Stimulated activated CD4-positive, alpha-beta T cell treated with anti-CD3 and anti-CD28 coated beads, Interleukin-1b, Interleukin-23, amount 100 ng/mL, for 48 hours (primary cell): ENCODE data around the gene PKIG.
A peak's percentile ranks its signal among the peaks of the same experiment; 100 is the strongest.

ENCODE experiments used
- DNase-seq: peaks from one replicate; pipeline ENCODE4 v3.0.0-alpha.2; 2020

Gene PKIG

GRCh38 chr20:44597516-44597915 lies 15.1 kb downstream of the PKIG start:
- no peak for DNase-seq

- no peak for DNase-seq
These were observed 15.6 kb downstream of the PKIG start for GRCh38 chr20:44597930-44598329.

- no peak for DNase-seq
These were observed 16.3 kb downstream of the PKIG start for GRCh38 chr20:44598423-44599305.

- DNase-seq, result no peak
These were observed 17.3 kb downstream of the PKIG start for GRCh38 chr20:44599715-44600114.

- no peak for DNase-seq
These were observed 17.9 kb downstream of the PKIG start for GRCh38 chr20:44600301-44600700.

- DNase-seq, result no peak
These were observed 18.4 kb downstream of the PKIG start for GRCh38 chr20:44600758-44601201.

- DNase-seq, result no peak
These were observed 18.9 kb downstream of the PKIG start for GRCh38 chr20:44601236-44601671.

- no peak for DNase-seq
These were observed 19.4 kb downstream of the PKIG start for GRCh38 chr20:44601801-44602204.

GRCh38 chr20:44603327-44603726 lies 20.9 kb downstream of the PKIG start:
- no peak for DNase-seq

GRCh38 chr20:44606725-44607441 lies 24.5 kb downstream of the PKIG start:
- DNase-seq, result no peak

- no peak for DNase-seq
These were observed 26.7 kb downstream of the PKIG start for GRCh38 chr20:44609006-44609515.

- peak; percentile 78 for DNase-seq
These were observed 27.3 kb downstream of the PKIG start for GRCh38 chr20:44609516-44610312.

- DNase-seq, result no peak
These were observed 28.1 kb downstream of the PKIG start for GRCh38 chr20:44610313-44610962.

- no peak for DNase-seq
These were observed 31.2 kb downstream of the PKIG start for GRCh38 chr20:44613575-44613974.

GRCh38 chr20:44614525-44614924 lies 32.1 kb downstream of the PKIG start:
- no peak for DNase-seq

GRCh38 chr20:44615169-44615791 lies 32.9 kb downstream of the PKIG start:
- DNase-seq, result no peak

- no peak for DNase-seq
These were observed 33.7 kb downstream of the PKIG start for GRCh38 chr20:44615876-44616603.

- DNase-seq, result no peak
These were observed 34.2 kb downstream of the PKIG start for GRCh38 chr20:44616604-44616964.

- peak; percentile 21 for DNase-seq
These were observed 35.9 kb downstream of the PKIG start for GRCh38 chr20:44618318-44618731.

GRCh38 chr20:44619294-44619693 lies 36.9 kb downstream of the PKIG start:
- no peak for DNase-seq

- no peak for DNase-seq
These were observed 37.7 kb downstream of the PKIG start for GRCh38 chr20:44620030-44620429.
